Upper lobe of left lung (tissue), 6 donors: ENCODE measurements around the gene AQP2. TPM values are rescaled to one million over a fixed set of nuclear protein-coding genes. Genes with fewer than 3 reads are reported as not detected.

Source experiments
- ATAC-seq, 2 donors: fragments of 200-7000 bp; cut with Tn5 transposase; one replicate each; pipeline ENCODE4 v1.9.1; 2022; ENCODE audit warnings: mild to moderate bottlenecking in 2 of 2, moderate library complexity in 2 of 2; ENCODE audit not compliant: low FRiP score in 2 of 2
- DNase-seq, 2 donors: peaks; one replicate each; pipeline ENCODE4 v3.0.0-alpha.2; 2019 to 2020
- H3K27ac ChIP-seq, 4 donors: fragments of 200-600 bp; sonication (generic); one replicate each; pipeline ENCODE4 v1.5.1; 2016 to 2019
- H3K27me3 ChIP-seq, 4 donors: fragments of 200-600 bp; sonication (generic); one replicate each; pipeline ENCODE4 v1.5.1; 2017 to 2019
- H3K36me3 ChIP-seq, 4 donors: fragments of 200-600 bp; sonication (generic); one replicate each; pipeline ENCODE4 v1.5.1; 2016 to 2019
- H3K4me1 ChIP-seq, 4 donors: fragments of 200-600 bp; sonication (generic); one replicate each; pipeline ENCODE4 v1.5.1; 2018 to 2019
- H3K4me3 ChIP-seq, 4 donors: fragments of 200-600 bp; sonication (generic); one replicate each; pipeline ENCODE4 v1.5.1; 2017 to 2019; ENCODE audit warnings: mild to moderate bottlenecking in 2 of 4, moderate library complexity in 1 of 4
- H3K9me3 ChIP-seq, 4 donors: fragments of 200-600 bp; sonication (generic); one replicate each; pipeline ENCODE4 v1.5.1; 2018 to 2019
- CTCF ChIP-seq, 6 experiments: fragments of 450-650 bp in 4 of 6; fragments of 200-600 bp in 2 of 6; sonication (generic) in 2 of 6; IDR thresholded peaks; one replicate each; pipeline ENCODE4 v1.5.1; 2016 to 2019; ENCODE audit warnings: antibody characterized with exemption in 6 of 6
- EP300 ChIP-seq, 4 donors: sonication (generic); formaldehyde crosslinking; IDR thresholded peaks; one replicate each; pipeline ENCODE4 v1.5.1; 2017; ENCODE audit warnings: antibody characterized with exemption in 4 of 4, control low read depth in 2 of 4
- POLR2A ChIP-seq, 4 donors: fragments of 450-650 bp; IDR thresholded peaks; one replicate each; pipeline ENCODE4 v1.5.1; 2016 to 2017; ENCODE audit warnings: antibody characterized with exemption in 4 of 4, mild to moderate bottlenecking in 2 of 4
- POLR2AphosphoS5 ChIP-seq, 2 donors: sonication (generic); formaldehyde crosslinking; IDR thresholded peaks; one replicate each; pipeline ENCODE4 v1.5.1; 2017; ENCODE audit warnings: antibody characterized with exemption in 2 of 2
- WGBS, 2 donors: methylation state at CpG; one replicate each; pipeline ENCODE4 v1.1.5; 2017 to 2018; 5-methylcytosine and 5-hydroxymethylcytosine counted together
- total RNA-seq, 6 donors: library from RNA; depleted of rRNA in 4 of 6; stranded (reverse); fragments of >200 nt in 4 of 6; gene quantifications; one replicate each; pipeline versions ENCODE4 v1.1.0 to v1.2.1, GENCODE V29; 2016 to 2021
- donor health status: DM: no; HTN: no; CAD: no; lungs with moderate emphysema.
- donor health status: DM: no; HTN: yes; CAD: no; lungs with severe emphysema.

The AQP2 gene
- total RNA-seq, 6 donors from 2014 or later: 0.15 TPM; not detected in 5

- TF ChIP-seq EP300 (IDR thresholded peaks at IDR 0.05) (no peak), POLR2A (IDR thresholded peaks at IDR 0.05) (no peak), CTCF (IDR thresholded peaks at IDR 0.05) (no peak), POLR2AphosphoS5 (IDR thresholded peaks at IDR 0.05) (no peak)
- 67 to 72% methylated on average over 4 to 12 of the region's 12 CpGs for WGBS, 2 donors
- no peaks in the 10 kb centered on the region for H3K9me3 ChIP-seq
- peak overlapping the region in 2 of 4 donors; percentile 43 to 46 for H3K4me3 ChIP-seq
- H3K36me3 ChIP-seq: no peaks in the 10 kb centered on the region
- peaks cover 3 to 12% (median 7%) of the 10 kb centered on the region in 4 donors for H3K4me1 ChIP-seq
- ATAC-seq (no peak), DNase-seq (no peak)
- H3K27me3 ChIP-seq: peaks cover 0 to 9% (median 0%) of the 10 kb centered on the region in 4 donors
- H3K27ac ChIP-seq: no peak overlapping the region
Observed at GRCh38 chr12:49903351-49903699, 47.2 kb upstream of the AQP2 start.

GRCh38 chr12:49903700-49904423, 46.7 kb upstream of the AQP2 start, which contains the start of gene FAIM2:
FAIM2 (minus strand) TSS chr12:49903900; CDS start chr12:49903792, 108 bp downstream.
- 12% methylated on average over 28 to 33 of the region's 56 CpGs for WGBS, 2 donors
- peak within 1 kb of the TSS in 3 of 4 donors; percentile 29 to 46 (median 43) for H3K4me3 ChIP-seq
- no peaks in the 10 kb centered on the region for H3K36me3 ChIP-seq
- ATAC-seq (peak in 1 of 2 donors; percentile 82), DNase-seq (peak in 1 of 2 donors; percentile 91)
- H3K27ac ChIP-seq: no peak within 1 kb of the TSS
- TF ChIP-seq CTCF (IDR thresholded peaks at IDR 0.05): no peak
- no peaks in the 10 kb centered on the region for H3K9me3 ChIP-seq
- peaks cover 3 to 12% (median 7%) of the 10 kb centered on the region in 4 donors for H3K4me1 ChIP-seq
- peaks cover 0 to 9% (median 0%) of the 10 kb centered on the region in 4 donors for H3K27me3 ChIP-seq

GRCh38 chr12:49904601-49905000, 45.9 kb upstream of the AQP2 start:
- ATAC-seq (no peak), DNase-seq (no peak)
- Histone ChIP-seq H3K27me3 (peaks cover 0 to 9% (median 0%) of the 10 kb centered on the region in 4 donors), H3K4me1 (peaks cover 3 to 13% (median 7%) of the 10 kb centered on the region in 4 donors), H3K27ac (no peak overlapping the region), H3K9me3 (no peaks in the 10 kb centered on the region), H3K36me3 (no peaks in the 10 kb centered on the region), H3K4me3 (no peak overlapping the region)
- 90% methylated on average over 11 of the region's 11 CpGs for WGBS, 2 donors
- TF ChIP-seq POLR2AphosphoS5 (IDR thresholded peaks at IDR 0.05): no peak
- no peak for TF ChIP-seq CTCF (IDR thresholded peaks at IDR 0.05)
- TF ChIP-seq POLR2A (IDR thresholded peaks at IDR 0.05): no peak
- TF ChIP-seq EP300 (IDR thresholded peaks at IDR 0.05): no peak

GRCh38 chr12:49905718-49906314, 44.7 kb upstream of the AQP2 start:
- Histone ChIP-seq H3K27ac (no peak overlapping the region), H3K4me1 (peaks cover 3 to 16% (median 7%) of the 10 kb centered on the region in 4 donors), H3K9me3 (no peaks in the 10 kb centered on the region), H3K4me3 (no peak overlapping the region), H3K36me3 (no peaks in the 10 kb centered on the region), H3K27me3 (peaks cover 0 to 9% (median 0%) of the 10 kb centered on the region in 4 donors)
- ATAC-seq: no peak
- WGBS, 2 donors: 94 to 96% methylated on average over 7 of the region's 7 CpGs
- TF ChIP-seq POLR2A (IDR thresholded peaks at IDR 0.05): no peak
- TF ChIP-seq CTCF (IDR thresholded peaks at IDR 0.05): no peak
- no peak for TF ChIP-seq POLR2AphosphoS5 (IDR thresholded peaks at IDR 0.05)
- TF ChIP-seq EP300 (IDR thresholded peaks at IDR 0.05): no peak
- no peak for DNase-seq
